HG03460 (cell line): ENCODE data around the gene ACP6.
"Not testable (repeated sequence)": the region's sequence is repeated elsewhere in the genome, so short reads cannot be mapped to it uniquely, and the experiment has no call there.

ENCODE experiments used
- ATAC-seq: cut with Tn5 transposase; IDR thresholded peaks from one replicate; pipeline ENCODE4 v1.9.1; 2021; ENCODE audit not compliant: unreplicated experiment

The ACP6 gene

GRCh38 chr1:147670319-147671001 is at the start of gene ACP6:
Gene ACP6 (minus strand): TSS chr1:147670524. CDS start chr1:147670048, 476 bp downstream.
- peak; percentile 92 for ATAC-seq

DNA sequence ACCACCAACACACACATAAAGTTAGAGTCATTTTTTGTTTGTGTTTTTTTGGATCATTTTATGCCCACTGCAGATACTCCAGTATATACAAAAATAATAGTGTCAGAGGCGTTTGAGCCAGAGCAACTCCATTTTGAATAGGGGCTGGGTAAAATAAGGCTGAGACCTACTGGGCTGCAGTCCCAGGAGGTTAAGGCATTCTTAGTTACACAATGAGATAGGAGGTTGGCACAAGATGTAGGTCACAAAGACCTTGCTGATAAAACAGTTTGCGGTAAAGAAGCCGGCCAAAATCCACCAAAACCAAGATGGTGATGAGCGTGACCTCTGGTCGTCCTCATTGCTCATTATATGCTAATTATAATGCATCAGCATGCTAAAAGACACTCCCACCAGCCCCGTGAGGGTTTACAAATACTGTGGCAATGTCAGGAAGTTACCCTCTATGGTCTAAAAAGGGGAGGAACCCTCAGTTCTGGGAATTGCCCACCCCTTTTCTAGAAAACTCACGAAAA is 49.4 kb upstream of the ACP6 start:
- ATAC-seq, result no peak

- ATAC-seq, result no peak
These were observed 48.8 kb upstream of the ACP6 start for GRCh38 chr1:147719029-147719698.

GRCh38 chr1:147717706-147718097 is 47.4 kb upstream of the ACP6 start:
- ATAC-seq, result no peak

GRCh38 chr1:147717051-147717705 is 46.9 kb upstream of the ACP6 start:
- no peak for ATAC-seq

DNA sequence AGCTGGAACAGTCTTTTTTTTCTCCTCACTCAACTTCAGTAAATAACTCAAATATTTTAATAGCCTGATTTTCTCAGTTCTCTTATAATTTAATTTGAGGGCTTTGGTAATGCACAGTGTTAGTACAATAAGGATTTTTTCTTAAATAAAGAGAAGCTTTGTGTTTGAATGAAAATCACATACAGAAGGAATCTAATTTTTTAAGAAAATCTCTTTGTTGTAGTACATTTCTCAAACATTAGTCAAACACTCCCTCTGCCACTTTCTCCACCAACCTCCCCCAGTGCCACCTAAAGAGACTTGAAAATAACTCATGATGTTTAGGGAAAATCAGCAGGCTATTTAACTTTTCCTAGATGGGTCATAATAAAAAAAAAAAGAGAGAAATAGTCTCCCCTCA is 42.3 kb upstream of the ACP6 start:
- ATAC-seq, result no peak

- ATAC-seq, result peak; percentile 61
These were observed 30.0 kb upstream of the ACP6 start for GRCh38 chr1:147700042-147701006.

DNA sequence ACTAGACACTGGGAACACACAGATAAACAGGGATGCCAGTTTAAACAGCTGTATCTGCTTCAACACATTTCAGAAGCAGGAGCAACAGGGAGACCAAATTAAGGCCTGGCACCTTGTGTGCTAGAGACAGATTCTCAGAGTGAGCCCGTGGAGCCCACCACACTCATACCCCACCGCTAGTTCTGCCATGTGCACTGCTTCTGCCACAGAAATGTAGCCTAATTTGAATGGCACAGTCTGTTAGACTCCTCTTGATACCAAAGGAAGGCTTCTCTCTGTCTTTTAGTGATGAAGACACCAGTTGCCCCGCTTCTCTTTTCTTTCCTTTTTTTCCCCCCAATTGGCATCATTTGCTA is 29.3 kb upstream of the ACP6 start:
- ATAC-seq, result no peak

DNA sequence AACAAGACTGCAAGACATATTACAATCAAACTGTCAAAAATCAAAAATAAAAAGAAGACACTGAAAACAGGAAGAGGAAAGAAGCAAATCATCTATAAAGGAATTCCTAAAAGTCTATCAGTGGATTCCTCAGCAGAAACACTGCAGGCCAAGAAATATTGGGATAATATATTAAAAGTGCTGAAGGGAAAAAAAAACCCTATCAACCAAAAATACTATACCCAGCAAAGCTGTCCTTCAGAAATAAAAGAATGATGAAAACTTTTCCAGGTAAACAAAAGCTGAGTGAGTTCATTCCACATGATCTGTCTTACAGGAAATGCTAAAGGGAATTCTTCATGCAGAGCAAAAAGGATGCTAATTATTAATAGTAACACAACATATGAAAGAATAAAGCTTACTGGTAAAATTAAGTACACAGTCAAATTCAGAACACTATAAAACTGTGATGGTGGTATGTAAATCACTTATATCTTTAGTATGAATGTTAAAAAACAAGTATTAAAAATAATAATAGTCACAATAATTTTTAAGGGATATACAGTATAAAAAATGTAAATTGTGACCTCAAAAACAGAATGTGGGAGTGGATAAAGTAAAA is 12.9 kb upstream of the ACP6 start:
- ATAC-seq, result no peak

DNA sequence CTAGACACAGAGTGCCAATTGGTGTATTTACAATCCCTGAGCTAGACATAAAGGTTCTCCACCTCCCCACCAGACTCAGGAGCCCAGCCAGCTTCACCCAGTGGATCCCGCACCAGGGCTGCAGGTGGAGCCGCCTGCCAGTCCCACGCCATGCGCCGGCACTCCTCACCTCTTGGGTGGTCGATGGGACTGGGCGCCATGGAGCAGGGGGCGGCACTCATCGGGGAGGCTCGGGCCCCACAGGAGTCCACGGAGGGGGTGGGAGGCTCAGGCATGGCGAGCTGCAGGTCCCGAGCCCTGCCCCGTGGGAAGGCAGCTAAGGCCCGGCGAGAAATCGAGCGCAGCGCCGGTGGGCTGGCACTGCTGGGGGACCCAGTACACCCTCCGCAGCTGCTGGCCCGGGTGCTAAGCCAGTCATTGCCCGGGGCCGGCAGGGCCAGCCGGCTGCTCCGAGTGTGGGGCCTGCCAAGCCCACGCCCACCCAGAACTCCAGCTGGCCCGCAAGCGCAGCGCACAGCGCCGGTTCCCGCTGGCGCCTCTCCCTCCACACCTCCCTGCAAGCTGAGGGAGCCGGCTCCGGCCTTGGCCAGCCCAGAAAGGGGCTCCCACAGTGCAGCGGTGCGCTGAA is 10.4 kb upstream of the ACP6 start:
- ATAC-seq, result not testable (repeated sequence)

DNA sequence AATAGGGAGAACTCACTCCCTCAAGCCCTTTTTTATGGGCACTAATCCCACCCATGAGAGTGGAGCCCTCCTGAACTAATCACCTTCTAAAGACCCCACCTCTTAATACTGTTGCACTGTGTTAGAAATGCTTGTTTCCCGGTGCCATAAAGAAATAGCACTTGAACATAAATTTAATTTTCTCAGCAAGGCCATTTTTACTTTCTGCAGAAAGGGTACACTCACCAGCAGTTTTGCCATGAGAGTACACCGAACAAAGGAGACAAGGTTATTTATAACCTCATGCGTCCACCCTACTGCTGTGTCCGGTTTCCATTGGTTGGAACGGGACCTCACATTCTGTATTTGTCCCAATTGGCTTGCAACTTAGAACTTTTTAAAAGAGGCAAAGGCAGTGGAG is 7.4 kb upstream of the ACP6 start:
- not testable (repeated sequence) for ATAC-seq

GRCh38 chr1:147676311-147677085 is 6.2 kb upstream of the ACP6 start:
- ATAC-seq, result no peak

DNA sequence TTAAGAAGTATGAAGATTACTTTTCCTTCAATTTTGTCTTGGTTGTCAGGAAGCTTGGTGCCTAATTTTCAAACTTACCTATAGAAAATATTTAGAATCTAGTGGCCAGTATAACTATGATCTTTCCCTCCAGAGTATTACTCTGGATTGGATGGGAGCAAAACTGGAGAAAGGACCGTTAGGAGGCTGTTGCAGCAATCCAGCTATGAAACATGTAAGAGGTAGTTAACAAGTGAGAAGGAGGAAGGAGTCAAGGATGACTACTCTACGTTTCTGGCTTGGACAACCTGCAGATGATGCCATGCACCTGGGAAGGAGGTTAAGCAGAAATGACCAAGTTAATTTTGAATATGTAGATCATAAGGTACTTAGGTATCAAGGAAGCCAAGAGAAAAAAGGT is 3.5 kb upstream of the ACP6 start:
- no peak for ATAC-seq

GRCh38 chr1:147673406-147673805 is 3.1 kb upstream of the ACP6 start:
- no peak for ATAC-seq

DNA sequence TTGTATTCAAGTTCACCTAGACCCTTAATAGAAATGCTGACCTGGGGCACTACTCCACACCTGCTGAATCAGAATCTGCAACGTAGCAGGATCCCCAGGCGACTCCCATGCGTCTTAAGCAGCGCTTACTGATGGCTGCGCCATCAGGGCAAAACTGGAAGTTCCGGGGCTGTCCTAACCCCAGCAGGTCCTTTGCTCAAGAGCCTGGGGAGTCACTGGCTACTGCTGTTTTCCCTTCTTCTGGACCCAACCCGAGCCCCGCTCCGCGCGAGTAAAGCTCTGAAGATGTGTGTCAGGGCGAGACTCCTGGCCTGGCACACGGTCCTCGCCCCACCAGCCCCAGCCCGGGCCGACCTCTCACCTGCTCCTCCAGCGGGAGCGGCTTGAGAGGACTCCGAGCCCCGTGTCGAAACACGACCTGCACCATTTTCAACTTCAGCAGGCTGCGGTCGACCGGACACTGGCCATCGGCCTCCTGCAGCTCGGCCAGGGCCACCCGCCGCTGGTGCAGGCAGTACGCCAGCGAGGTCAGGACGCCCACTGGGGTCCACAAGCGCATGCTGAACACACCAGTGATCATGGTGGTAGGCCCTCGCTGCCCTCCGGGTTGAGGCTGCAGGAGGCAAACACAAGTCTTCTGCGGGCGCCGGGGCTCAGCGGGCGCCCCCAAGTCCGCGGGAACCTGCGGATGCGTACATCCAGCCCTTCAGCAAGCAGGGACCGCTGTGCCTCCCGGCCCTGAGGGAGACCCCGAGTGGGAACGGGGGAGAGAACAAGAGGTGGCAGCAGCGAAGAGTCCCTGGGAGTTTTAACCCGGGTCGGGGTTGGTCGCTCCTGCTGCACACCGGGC is 630 bp downstream of the ACP6 start:
- ATAC-seq, result peak; percentile 39

- no peak for ATAC-seq
These were observed 4.8 kb downstream of the ACP6 start for GRCh38 chr1:147665521-147665920.

DNA sequence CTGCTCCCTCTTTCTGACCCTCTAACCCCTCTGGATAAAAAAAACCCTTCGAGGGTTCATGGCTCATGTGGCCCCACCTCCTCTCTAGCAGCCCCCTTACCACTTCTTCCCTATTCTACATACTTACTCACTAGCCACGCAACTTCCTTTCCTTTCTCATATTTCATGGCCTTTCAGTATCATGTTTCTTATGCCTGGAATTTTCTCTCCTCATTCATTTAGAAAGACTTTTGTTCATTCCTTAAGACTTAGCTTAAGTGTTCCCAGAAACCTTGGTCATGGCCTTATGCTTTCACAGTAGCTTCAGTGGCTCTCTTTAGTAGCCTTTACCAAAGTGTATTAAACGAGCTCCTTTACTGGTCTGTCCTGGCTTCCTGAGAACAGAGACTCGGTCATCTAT is 6.1 kb downstream of the ACP6 start:
- ATAC-seq, result no peak

DNA sequence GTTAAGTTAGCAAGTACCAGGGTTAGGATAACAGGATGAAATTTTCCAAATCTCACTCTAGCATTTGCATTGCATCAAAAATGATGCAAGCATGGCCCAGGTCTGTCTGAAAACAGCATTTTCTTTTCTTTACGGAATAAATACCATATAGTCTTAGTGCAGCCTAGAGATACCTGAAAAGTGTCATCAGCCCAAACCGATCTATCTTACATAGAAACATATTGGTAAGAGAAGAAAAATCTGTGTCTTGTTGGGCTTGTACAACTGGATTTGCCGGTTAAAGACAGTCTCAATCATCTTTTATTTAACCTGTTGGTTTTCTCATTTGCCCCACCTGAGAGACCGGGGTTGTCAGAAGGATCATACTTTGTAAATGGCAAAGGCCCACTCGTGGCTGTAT is 15.8 kb downstream of the ACP6 start:
- no peak for ATAC-seq
